HepG2 (cell line): ENCODE results near the gene ZNF581. TPM values are rescaled to one million over a fixed set of nuclear protein-coding genes. Genes with fewer than 3 reads are reported as not detected.

ENCODE experiments used
- BATF2 ChIP-seq: sonication (generic); formaldehyde crosslinking; IDR thresholded peaks from 2 replicates; pipeline ENCODE4 v1.8.0; 2022; ENCODE audit warnings: mild to moderate bottlenecking, missing genetic modification reagents, moderate library complexity
- BRF2 ChIP-seq: sonication (generic); formaldehyde crosslinking; IDR thresholded peaks from 2 replicates; pipeline ENCODE4 v1.8.1; 2022; ENCODE audit warnings: mild to moderate bottlenecking, missing genetic modification reagents
- IKZF5 ChIP-seq: IDR thresholded peaks from 2 replicates; pipeline ENCODE4 v1.6.1; 2018; ENCODE audit warnings: missing genetic modification reagents, mild to moderate bottlenecking, missing compliant biosample characterization
- NFKB2 ChIP-seq: sonication (generic); formaldehyde crosslinking; IDR thresholded peaks from 2 replicates; pipeline ENCODE4 v1.4.0; 2020; ENCODE audit warnings: missing genetic modification reagents, borderline replicate concordance
- RARA ChIP-seq: IDR thresholded peaks from 2 replicates; pipeline ENCODE4 v1.6.1; 2016; ENCODE audit warnings: missing genetic modification reagents, missing compliant biosample characterization
- SMAD9 ChIP-seq: sonication (generic); formaldehyde crosslinking; IDR thresholded peaks from 2 replicates; pipeline ENCODE4 v1.5.1; 2020; ENCODE audit warnings: mild to moderate bottlenecking, missing genetic modification reagents
- SNAPC5 ChIP-seq: sonication (generic); formaldehyde crosslinking; IDR thresholded peaks from 2 replicates; pipeline ENCODE4 v1.8.1; 2023; ENCODE audit warnings: mild to moderate bottlenecking, missing genetic modification reagents, borderline replicate concordance
- SOX13 ChIP-seq, 3 experiments: fragments of 450-650 bp in 1 of 3; sonication (generic) in 1 of 3; formaldehyde crosslinking in 1 of 3; IDR thresholded peaks in 2 of 3; conservative IDR thresholded peaks in 1 of 3; 2 replicates each; pipeline versions ENCODE4 v1.5.0 to v1.6.1; 2016 to 2020; ENCODE audit warnings: antibody characterized with exemption in 1 of 3, mild to moderate bottlenecking in 1 of 3, missing compliant biosample characterization in 1 of 3, missing genetic modification reagents in 1 of 3, moderate library complexity in 1 of 3
- TFDP2 ChIP-seq: sonication (generic); formaldehyde crosslinking; IDR thresholded peaks from 2 replicates; pipeline ENCODE4 v1.4.0; 2020; ENCODE audit warnings: missing genetic modification reagents
- ZNF280D ChIP-seq: sonication (generic); formaldehyde crosslinking; IDR thresholded peaks from 2 replicates; pipeline ENCODE4 v1.5.1; 2020; ENCODE audit warnings: mild to moderate bottlenecking, missing genetic modification reagents
- ZNF431 ChIP-seq: sonication (generic); formaldehyde crosslinking; IDR thresholded peaks from 2 replicates; pipeline ENCODE4 v1.9.0; 2022; ENCODE audit warnings: missing genetic modification reagents, low read depth, mild to moderate bottlenecking, borderline replicate concordance
- ZNF597 ChIP-seq: sonication (generic); formaldehyde crosslinking; IDR thresholded peaks from 2 replicates; pipeline ENCODE4 v1.5.0; 2020; ENCODE audit warnings: missing genetic modification reagents
- polyA plus RNA-seq, 8 experiments: library from polyadenylated mRNA; depleted of rRNA in 3 of 8; stranded (reverse) in 7 of 8; unstranded in 1 of 8; fragments of >200 nt; fragmentation: Illumina TruSeq in 4 of 8; extraction: Trizol in 4 of 8; gene quantifications; 2 replicates each; pipeline versions ENCODE4 v1.2.1 to v1.2.3, GENCODE V29; 2011 to 2016; ENCODE audit warnings: low read depth in 4 of 8, missing spikeins in 1 of 8, mixed read lengths in 1 of 8; ENCODE audit not compliant: insufficient read depth in 1 of 8
- total RNA-seq, 5 experiments: library from RNA; depleted of rRNA; stranded (reverse); fragments of >200 nt; fragmentation: Illumina TruSeq; extraction: Trizol; gene quantifications; 2 replicates each; pipeline ENCODE4 v1.2.3, GENCODE V29; 2016; ENCODE audit warnings: low read depth in 1 of 5

ZNF581 gene
- total and polyA plus RNA-seq, 2 of the 13 experiments (the other 11 are each of a cell fraction or from before 2014, with no cell fraction given): 19.6 to 49.5 TPM

- TF ChIP-seq BATF2 (CRISPR knock-in tag): 0 out of 2 replicates have a peak, but pooled peaks have one; percentile 48
- TF ChIP-seq TFDP2 (CRISPR knock-in tag): peak; percentile 66
- TF ChIP-seq BRF2 (CRISPR knock-in tag): no peak; the same call in 1 of the 2 replicates
- TF ChIP-seq IKZF5: no peak
- no peak for TF ChIP-seq ZNF597 (CRISPR knock-in tag)
- TF ChIP-seq ZNF431 (CRISPR knock-in tag): peak; percentile 45; the same call in 1 of the 2 replicates
- TF ChIP-seq SOX13 (IDR thresholded peaks at IDR 0.05): no peak
- no peak for TF ChIP-seq SOX13 (CRISPR knock-in tag; conservative IDR thresholded peaks at IDR 0.05 in 1 of 2, IDR thresholded peaks at IDR 0.05 in 1 of 2)
- TF ChIP-seq RARA: no peak
- no peak for TF ChIP-seq SMAD9
- TF ChIP-seq SNAPC5: no peak
- TF ChIP-seq ZNF280D (CRISPR knock-in tag): no peak
- peak; percentile 54; the same call in 1 of the 2 replicates for TF ChIP-seq NFKB2 (CRISPR knock-in tag)
Measured at GRCh38 chr19:55654868-55655647, 11.6 kb downstream of the ZNF581 start, which contains the start of gene U2AF2 (continued).
